ENCODE measurements around the gene MEG3. TPM values are rescaled to one million over a fixed set of nuclear protein-coding genes. Genes with fewer than 3 reads are reported as not detected.

Gene MEG3
- total RNA-seq, 4 donors from 2014 or later, result 5.0 to 28.9 (median 10.2) TPM

DNA sequence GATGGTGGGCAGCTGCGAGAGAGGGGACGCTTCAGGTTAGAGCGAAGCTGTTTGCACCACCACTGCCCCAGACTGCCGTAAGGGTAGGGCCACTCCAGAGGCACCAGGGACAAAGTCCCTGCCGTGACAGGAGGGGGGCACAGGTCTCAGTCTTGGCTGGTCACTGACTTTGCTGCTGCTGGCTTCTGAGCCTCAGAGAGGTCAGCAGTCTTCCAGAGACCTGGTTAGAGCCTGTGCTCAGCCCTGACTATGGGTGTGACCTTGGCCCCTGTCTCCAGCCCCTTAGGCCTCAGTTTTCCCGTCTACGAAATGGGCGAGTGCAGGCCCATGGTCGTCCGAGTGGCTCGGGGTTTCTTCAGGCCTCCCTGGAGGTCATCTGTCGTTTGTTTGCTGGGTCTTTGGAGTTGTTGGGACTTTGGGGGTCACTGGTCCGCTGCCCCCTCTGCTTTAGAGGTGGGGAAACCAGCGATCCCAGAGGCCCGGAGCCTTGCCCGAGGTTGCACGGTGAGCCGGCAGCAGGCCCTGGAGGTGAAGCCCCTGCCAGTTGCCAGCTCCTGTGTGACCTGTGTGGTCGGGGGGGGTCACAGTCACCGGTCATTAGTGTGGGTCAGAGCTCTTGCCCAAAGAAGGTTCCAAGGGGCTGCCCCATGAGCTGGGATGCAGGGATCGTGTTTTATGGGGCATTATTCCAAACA, 15.3 kb downstream of the MEG3 start:
- H3K9me3 ChIP-seq, result no peaks in the 10 kb centered on the region
- no peak overlapping the region for H3K27ac ChIP-seq
- no peak overlapping the region for H3K4me3 ChIP-seq
- peaks cover 13% of the 10 kb centered on the region for H3K27me3 ChIP-seq
- H3K36me3 ChIP-seq, result no peaks in the 10 kb centered on the region
- 88% methylated on average over 19 of the region's 21 CpGs for WGBS
- DNase-seq (ENCODE audit: low spot score in 2 of 2), result no peak
- TF ChIP-seq, protein P1, sequence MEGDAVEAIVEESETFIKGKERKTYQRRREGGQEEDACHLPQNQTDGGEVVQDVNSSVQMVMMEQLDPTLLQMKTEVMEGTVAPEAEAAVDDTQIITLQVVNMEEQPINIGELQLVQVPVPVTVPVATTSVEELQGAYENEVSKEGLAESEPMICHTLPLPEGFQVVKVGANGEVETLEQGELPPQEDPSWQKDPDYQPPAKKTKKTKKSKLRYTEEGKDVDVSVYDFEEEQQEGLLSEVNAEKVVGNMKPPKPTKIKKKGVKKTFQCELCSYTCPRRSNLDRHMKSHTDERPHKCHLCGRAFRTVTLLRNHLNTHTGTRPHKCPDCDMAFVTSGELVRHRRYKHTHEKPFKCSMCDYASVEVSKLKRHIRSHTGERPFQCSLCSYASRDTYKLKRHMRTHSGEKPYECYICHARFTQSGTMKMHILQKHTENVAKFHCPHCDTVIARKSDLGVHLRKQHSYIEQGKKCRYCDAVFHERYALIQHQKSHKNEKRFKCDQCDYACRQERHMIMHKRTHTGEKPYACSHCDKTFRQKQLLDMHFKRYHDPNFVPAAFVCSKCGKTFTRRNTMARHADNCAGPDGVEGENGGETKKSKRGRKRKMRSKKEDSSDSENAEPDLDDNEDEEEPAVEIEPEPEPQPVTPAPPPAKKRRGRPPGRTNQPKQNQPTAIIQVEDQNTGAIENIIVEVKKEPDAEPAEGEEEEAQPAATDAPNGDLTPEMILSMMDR (IDR thresholded peaks at IDR 0.05), result no peak
- TF ChIP-seq POLR2AphosphoS5 (IDR thresholded peaks at IDR 0.05) (no peak), EP300 (IDR thresholded peaks at IDR 0.05) (no peak), POLR2A (IDR thresholded peaks at IDR 0.05) (no peak)
- H3K4me1 ChIP-seq, result no peaks in the 10 kb centered on the region

DNA sequence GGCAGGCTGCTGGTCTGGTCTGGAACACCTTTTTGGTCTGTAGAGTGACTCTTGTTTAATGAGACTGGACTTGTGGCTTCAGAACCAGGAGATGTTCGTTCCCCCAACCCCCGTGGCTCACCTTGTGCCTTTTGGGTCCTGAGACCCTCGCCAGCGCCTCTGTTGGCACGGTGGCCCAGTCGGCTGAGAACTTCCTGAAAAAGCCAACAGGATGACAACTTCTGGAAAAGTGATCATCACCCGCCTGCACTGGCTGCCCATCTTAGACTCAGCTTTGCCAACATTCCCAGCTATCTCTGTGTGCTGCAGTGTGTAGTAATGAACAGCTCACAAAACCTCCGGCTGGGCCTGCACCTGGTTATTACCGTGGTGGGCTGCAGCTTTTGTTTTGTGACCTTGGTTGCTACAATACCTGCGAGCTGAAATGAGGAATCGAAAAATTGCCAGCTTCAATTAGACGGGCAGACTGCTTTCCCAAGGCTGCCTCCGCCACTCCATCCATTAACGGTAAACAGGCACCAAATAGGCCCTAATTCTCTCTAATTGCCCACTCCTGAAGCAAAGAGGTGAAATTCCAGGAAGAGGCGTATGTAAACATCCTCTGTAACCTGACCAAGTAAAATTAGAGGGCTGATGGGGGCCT, 16.0 kb downstream of the MEG3 start:
- no peak for DNase-seq (ENCODE audit: low spot score in 2 of 2)
- H3K36me3 ChIP-seq, result no peaks in the 10 kb centered on the region
- no peak overlapping the region for H3K27ac ChIP-seq
- TF ChIP-seq POLR2AphosphoS5 (IDR thresholded peaks at IDR 0.05), result no peak
- no peak for TF ChIP-seq EP300 (IDR thresholded peaks at IDR 0.05)
- TF ChIP-seq, protein P1 (IDR thresholded peaks at IDR 0.05), result no peak
- TF ChIP-seq POLR2A (IDR thresholded peaks at IDR 0.05), result no peak
- no peak overlapping the region for H3K4me3 ChIP-seq
- H3K27me3 ChIP-seq, result peaks cover 13% of the 10 kb centered on the region
- no peaks in the 10 kb centered on the region for H3K9me3 ChIP-seq
- WGBS, result 80% methylated on average over 12 of the region's 15 CpGs
- no peaks in the 10 kb centered on the region for H3K4me1 ChIP-seq

- 59% methylated on average over 8 of the region's 8 CpGs for WGBS
These were observed 16.9 kb downstream of the MEG3 start for GRCh38 chr14:100842799-100843198.

DNA sequence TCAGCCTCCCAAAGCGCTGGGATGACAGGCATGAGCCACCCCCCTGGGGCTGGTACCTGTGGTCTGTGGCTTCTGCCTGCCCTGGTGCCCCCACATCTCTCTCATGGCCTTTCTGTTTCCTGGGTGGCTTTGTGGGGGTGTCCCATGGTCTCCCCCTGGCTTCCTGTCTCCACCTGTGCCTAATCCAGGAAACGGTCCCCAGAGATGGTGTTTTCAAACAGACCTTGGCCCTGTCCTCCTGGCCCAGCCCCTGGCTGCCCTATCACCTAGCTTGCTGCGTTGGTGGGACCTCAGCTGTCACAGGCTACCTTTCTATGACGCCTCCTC, 18.1 kb downstream of the MEG3 start:
- WGBS, result 87% methylated on average over 4 of the region's 4 CpGs
- TF ChIP-seq POLR2AphosphoS5 (IDR thresholded peaks at IDR 0.05) (no peak), EP300 (IDR thresholded peaks at IDR 0.05) (no peak), POLR2A (IDR thresholded peaks at IDR 0.05) (no peak)
- TF ChIP-seq, protein P1 (IDR thresholded peaks at IDR 0.05), result no peak
- Histone ChIP-seq H3K36me3 (no peaks in the 10 kb centered on the region), H3K27ac (no peak overlapping the region), H3K27me3 (peaks cover 8% of the 10 kb centered on the region), H3K9me3 (no peaks in the 10 kb centered on the region), H3K4me1 (no peaks in the 10 kb centered on the region), H3K4me3 (no peak overlapping the region)
- DNase-seq (ENCODE audit: low spot score in 2 of 2), result no peak

More at GRCh38 chr14:100842799-100843198, 16.9 kb downstream of the MEG3 start:
- no peaks in the 10 kb centered on the region for H3K36me3 ChIP-seq
- no peak overlapping the region for H3K4me3 ChIP-seq
- DNase-seq (ENCODE audit: low spot score in 2 of 2), result no peak
- H3K27me3 ChIP-seq, result peaks cover 8% of the 10 kb centered on the region
- no peaks in the 10 kb centered on the region for H3K4me1 ChIP-seq
- H3K27ac ChIP-seq, result no peak overlapping the region
- no peak for TF ChIP-seq POLR2A (IDR thresholded peaks at IDR 0.05)
- no peak for TF ChIP-seq EP300 (IDR thresholded peaks at IDR 0.05)
- TF ChIP-seq POLR2AphosphoS5 (IDR thresholded peaks at IDR 0.05), result no peak
- TF ChIP-seq, protein P1 (IDR thresholded peaks at IDR 0.05), result no peak
- H3K9me3 ChIP-seq, result no peaks in the 10 kb centered on the region

GRCh38 chr14:100844421-100844820, 18.5 kb downstream of the MEG3 start:
- 91% methylated on average over 9 of the region's 9 CpGs for WGBS
- Histone ChIP-seq H3K4me1 (no peaks in the 10 kb centered on the region), H3K27me3 (peaks cover 8% of the 10 kb centered on the region), H3K4me3 (no peak overlapping the region), H3K9me3 (no peaks in the 10 kb centered on the region), H3K27ac (no peak overlapping the region), H3K36me3 (no peaks in the 10 kb centered on the region)
- TF ChIP-seq POLR2A (IDR thresholded peaks at IDR 0.05), result no peak
- no peak for TF ChIP-seq EP300 (IDR thresholded peaks at IDR 0.05)
- no peak for DNase-seq (ENCODE audit: low spot score in 2 of 2)

Data from suprapubic skin (tissue), 4 donors.